Stimulated activated CD4-positive, alpha-beta T cell treated with anti-CD3 and anti-CD28 coated beads, Interleukin-1b, Interleukin-23, amount 100 ng/mL, for 48 hours (primary cell): ENCODE data around the gene SCO2.
A peak's percentile ranks its signal among the peaks of the same experiment; 100 is the strongest.
"Not testable (repeated sequence)": the region's sequence is repeated elsewhere in the genome, so short reads cannot be mapped to it uniquely, and the experiment has no call there.

Experiments used
- DNase-seq: peaks from one replicate; pipeline ENCODE4 v3.0.0-alpha.2; 2020

Gene SCO2

DNA sequence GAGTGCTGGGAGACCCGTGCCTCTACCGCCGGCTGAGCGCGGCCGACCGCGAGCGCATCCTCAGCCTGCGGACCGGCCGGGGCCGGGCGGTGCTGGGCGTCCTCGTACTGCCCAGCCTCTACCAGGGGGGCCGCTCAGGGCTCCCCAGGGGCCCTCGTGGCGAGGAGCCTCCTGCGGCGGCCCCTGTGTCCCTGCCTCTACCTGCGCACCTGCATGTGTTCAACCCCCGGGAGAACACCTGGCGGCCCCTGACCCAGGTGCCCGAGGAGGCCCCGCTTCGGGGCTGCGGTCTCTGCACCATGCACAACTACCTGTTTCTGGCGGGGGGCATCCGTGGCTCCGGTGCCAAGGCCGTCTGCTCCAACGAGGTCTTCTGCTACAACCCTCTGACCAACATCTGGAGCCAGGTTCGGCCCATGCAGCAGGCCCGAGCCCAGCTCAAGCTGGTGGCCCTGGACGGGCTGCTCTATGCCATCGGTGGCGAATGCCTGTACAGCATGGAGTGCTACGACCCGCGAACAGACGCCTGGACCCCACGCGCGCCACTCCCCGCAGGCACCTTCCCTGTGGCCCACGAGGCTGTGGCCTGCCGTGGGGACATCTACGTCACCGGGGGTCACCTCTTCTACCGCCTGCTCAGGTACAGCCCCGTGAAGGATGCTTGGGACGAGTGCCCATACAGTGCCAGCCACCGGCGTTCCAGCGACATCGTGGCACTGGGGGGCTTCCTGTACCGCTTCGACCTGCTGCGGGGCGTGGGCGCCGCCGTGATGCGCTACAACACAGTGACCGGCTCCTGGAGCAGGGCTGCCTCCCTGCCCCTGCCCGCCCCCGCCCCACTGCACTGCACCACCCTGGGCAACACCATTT is 23.8 kb upstream of the SCO2 start:
- no peak for DNase-seq

DNA sequence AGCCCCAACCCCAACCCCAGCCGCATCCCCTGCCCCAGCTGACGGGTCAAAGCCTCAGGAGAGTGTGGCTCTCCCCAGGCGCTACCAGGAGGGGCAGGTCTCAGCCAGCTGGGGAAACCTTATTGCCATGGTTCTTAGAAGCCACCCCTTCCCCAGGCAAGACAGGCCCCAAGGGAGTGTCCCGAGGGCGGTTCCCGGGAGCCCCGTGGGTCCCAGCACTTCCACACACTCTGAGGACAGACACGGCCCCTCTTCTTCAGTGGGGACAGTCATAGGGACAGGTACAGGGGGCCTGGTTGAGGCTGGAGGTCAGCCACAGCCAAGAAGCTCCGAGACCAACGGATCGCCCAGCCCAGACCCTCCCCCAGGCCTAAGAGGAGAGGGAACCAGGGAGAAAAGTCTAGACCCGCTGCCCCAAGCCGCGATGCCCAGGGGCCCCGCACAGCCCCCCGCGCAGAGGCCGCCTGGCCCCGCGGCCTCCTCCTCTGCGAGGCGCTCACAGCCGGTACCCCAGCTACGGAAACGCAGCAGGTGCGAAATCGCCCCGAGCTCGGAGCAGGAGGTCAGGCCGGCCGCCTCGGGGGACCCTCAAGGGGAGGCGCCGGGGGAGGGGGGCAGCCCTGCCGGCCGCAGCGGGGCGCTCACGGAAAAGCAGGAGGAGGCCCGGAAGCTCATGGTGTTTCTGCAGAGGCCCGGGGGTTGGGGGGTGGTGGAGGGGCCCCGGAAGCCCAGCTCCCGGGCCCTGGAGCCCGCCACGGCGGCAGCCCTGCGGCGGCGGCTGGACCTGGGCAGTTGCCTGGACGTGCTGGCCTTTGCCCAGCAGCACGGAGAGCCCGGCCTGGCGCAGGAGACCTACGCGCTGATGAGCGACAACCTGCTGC is 22.9 kb upstream of the SCO2 start:
- DNase-seq = peak; percentile 45

DNA sequence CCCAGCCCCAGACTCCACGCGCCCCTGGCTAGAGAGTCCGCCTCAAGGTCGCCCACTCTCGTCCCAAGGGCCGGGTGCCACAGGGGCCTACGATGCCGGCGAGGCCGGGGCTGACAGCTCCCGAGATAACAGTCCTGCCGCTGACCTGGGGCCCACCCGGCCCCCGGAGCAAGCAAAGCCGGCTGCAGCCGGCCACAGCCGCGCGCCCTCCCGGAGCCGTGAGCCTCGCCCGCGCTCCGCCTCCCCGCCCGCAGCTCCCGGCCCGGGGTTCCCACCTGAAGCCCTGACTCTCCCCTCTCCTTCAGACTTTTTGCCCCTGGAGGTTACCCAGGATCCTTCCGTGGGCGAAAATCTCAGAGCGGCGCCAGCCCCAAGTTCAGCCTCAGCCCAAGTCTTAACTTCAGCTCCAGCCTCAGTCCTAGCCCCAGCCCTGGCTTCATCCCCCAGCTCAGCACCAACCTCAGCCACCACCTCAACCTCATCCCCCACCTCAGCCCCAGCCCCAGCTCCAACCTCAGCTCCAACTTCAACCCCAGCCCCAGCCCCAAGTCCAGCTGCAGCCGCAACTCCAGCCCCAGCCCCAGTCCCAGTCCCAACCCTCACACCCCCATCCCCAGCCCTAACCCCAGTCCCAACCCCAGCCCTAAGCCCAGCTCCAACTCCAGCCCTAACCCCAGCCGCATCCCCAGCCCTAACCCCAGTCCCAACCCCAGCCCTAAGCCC is 22.0 kb upstream of the SCO2 start:
- no peak for DNase-seq

DNA sequence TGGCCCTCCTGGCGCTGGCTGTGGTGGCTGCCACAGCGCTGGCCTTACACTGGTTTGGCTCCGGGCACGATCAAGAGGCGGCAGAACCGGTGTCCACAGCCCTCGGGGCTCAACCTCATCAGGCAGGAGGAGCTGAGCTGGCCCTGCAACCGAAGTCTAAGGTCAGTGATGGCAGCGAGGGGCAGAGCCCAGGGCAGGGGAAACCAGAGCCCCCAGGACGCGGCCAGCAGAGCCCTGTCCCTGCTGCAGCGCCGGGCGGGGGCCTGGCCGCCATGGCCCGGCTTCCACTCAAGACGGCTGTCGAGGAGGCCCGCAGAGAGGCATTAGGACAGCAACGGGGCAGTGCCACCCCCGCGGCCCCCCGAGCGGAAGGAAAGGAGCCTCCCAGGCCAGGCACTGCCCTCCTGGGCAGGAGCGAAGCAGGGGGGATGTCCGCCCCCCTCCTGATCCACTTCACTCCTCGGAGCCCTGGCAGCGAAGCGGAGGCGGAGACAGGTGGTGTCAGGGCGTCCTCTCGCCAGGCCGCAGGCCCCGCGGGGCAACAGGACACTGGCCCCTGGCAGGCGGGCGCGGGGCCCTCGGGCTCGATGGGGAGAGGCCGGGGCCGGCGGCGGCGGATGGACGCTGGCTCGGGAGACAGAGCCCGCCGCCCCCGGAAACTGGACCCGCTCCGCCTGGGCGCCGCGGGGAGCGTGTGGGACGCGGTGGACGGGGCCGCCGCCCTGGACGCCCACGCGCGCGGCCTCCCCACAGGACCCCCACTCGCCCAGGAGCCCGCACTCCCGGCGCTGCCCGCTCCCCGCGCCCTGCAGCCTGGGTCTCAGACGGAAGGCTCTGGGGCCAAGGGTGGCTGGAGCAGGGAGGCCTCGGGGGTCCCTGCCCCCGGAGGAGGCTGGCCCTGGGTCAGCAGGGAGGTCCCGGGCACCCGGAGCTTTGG is 21.2 kb upstream of the SCO2 start:
- no peak for DNase-seq

DNA sequence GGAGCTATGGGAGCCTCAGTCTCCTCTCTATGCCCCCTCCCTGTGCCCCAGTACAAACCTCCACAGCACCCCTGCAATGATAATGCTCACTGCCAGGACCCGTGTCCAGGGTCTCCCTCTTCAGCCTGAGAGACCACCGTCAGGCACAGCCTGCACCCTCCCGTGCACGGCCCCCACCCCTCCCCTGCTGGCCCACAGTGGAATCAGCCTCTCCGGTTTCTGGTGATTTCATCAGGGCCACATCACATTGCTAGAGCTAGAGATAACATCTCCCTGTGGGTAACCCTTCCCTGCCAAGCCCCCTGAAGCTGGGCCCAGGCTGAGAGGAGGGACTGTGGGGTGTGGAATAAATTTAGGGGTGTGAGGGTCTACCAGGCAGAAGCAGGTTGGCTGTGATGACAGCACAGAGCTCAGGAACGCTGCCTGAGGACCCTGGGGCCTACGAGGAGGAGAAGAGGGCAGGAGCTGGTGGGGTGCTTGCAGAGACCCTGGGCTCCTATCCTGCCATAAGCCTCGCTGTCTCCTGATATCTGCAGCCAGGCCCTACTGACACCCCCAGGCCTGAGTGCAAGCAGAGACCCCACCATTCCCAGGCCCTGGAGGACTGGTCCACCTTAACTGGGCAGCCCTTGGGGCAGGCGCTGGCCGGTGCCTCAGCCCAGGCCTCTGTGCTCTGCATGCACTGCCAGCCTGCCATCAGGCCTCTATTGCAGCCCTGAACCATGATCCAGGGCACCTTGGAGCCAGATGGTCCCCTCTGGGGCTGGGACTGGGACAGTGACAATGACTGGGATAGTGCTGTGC is 20.3 kb upstream of the SCO2 start, which contains the start of gene KLHDC7B:
TSS of gene KLHDC7B (plus strand) at position 378 of the 804 bp plus-strand sequence. CDS start at position 723, 345 bp downstream.
- DNase-seq = no peak

DNA sequence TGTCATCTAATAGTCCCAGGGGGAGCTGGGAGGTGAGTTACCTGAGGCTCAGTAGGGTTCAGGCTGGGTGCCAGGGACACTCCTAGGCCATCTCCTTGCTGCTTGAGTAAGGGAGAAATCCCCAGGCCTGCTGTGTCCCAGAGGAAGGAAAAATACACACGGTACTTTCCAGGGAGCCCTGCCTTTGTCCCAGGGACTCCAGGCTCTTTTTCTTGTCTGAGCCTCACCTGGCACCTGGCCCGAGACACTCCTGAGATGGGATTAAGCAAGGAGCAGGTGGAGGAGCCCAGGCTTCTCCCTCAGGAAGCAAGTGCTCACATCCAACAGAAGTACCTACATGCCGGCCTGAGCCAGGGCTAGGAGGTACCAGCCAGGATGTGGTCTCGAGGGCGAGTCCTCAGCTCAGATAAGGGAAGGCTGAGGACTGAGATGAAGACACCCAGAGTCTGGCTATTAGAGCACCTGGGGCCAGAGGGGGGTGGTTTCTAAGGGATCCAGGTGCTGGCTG is 19.4 kb upstream of the SCO2 start:
- DNase-seq = no peak

DNA sequence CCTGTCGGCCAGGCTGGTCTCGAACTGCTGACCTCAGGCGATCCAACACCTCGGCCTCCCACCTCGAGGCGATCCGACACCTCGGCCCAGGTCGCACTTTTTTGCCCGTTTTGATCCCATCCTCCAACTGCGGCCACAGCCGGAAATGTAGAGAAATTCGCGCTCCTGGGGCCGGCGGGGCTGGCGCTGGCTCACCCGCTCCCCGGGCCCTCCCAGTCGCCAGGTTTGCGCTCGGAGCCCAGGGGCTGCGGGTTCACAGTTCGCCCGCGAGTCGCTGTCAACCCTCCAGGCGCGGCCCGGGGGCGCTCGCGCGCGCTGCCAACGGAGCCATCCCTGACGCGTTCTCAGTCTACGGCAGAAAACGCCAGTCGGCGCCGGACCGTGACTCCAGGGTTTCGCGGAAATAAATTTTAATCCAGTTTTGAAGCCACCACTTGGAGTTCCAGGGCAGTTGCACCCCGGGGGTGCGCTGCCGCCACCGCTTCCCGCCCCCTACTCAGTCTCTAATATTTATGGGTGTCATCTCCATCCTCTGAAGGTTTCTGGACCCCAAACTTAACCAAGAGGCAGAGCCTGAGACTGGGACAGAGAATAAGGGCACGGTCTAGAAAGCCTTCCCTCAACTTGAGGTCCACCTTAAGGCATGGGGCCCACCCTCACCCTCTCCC is 18.8 kb upstream of the SCO2 start:
- DNase-seq = peak; percentile 85

DNA sequence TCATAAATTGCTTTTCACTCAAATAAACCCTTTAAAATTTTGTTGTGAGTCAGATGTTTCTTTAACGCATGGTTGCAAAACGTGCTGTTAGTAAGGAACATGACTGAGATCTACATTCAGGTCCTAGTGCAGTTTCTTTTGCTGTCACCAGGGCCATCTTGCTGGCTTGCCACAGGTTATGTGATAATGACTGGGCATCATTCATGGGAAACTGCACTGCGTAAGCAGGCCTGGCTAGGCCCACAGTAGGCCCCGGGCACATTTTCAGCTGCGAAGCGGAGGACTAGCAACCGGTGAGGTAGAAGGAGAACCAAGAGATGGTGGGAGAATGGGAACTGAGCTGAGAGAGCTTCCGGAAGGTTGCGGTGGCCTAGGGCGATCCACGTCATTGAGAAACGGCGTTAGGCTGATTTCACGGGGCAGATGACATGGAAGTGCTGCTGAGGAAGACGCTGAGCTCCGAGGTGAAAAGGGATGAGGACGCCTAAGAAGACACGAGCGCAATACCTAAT is 17.1 kb upstream of the SCO2 start:
- DNase-seq = peak; percentile 81

DNA sequence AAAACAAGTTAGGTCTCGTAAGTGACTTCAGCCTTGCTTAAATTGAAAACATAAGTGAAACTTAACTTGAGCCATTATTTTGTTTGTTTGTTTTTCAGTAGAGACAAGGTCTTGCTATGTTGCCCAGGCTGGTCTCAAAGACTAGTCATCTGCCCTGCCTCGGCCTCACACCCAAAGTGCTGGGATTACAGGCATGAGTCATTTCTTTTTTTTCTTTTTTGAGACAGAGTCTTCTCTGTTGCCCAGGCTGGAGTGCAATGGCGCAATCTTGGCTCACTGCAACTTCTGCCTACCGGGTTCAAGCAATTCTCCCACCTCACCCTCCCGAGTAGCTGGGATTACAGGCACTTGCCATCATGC is 16.2 kb upstream of the SCO2 start:
- peak; percentile 72 for DNase-seq

DNA sequence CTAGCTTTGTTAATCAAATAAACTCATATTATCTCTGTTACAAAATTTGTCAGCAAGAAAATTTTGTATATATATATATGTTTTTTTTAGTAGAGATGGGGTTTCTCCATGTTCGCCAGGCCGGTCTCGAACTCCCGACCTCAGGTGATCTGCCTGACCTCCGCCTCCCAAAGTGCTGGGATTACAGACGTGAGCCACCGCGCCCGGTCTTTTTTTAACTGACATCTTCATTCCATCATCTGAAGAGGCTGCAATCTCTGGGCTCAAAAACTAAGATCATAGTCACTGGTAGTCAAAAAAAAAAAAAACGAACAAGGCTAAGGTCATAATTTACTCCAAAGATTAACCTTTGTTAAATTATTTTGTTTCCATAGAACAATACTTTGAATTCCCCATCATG is 15.0 kb upstream of the SCO2 start:
- DNase-seq = no peak

DNA sequence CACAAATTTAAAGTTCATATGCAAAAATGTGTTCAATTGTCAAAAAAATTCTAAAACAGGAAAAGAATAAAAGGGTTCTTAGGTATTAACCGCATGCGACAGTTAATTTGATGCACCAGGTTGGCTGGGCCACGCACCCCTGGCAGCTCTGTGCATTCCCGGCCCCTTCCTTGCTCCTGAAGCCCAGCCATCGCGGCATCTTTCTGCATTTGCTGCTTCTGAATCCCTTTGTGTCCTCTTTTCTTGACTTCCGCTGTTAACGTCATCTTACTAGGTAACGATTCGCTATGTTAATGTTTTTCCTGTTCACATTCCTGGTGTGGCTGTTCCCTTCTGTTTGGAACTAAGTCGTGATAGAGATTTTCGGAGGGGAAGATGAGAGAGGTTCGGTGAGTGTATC is 12.4 kb upstream of the SCO2 start:
- DNase-seq = no peak

DNA sequence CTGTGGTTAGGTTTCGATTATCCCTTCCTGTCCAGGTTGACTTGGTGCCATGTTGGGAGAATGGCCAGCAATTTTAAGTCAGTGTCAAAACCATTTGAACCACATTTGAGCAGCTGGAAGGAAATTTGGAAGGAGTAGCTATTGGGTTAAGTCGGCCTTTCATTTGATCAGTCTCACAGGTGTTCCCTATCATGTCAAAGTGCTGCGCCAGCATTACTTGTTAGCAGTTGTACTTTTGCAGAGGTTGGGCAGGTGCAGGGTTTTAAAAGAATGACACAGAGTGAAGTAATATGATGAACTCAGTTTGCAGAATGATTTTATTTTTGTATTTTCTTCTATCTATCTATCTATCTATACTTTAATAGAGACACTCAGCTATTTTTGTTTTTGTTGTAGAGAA is 10.8 kb upstream of the SCO2 start:
- DNase-seq = no peak

DNA sequence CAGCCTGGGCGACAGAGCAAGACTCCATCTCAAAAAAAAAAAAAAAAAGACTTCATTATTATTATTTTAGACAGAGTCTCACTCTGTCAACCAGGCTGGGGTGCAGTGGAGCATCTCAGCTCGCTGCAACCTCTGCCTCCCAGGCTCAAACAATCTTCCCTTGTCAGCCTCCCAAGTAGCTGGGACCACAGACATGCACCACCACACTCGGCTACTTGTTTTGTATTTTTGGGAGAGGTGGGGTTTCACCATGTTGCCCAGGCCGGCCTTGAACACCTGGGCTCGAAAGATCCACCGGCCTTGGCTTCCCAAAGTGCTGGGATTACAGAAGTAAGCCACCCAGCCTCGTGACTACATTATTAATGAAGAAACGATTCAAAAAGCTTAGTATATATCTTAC is 9.7 kb upstream of the SCO2 start:
- no peak for DNase-seq

DNA sequence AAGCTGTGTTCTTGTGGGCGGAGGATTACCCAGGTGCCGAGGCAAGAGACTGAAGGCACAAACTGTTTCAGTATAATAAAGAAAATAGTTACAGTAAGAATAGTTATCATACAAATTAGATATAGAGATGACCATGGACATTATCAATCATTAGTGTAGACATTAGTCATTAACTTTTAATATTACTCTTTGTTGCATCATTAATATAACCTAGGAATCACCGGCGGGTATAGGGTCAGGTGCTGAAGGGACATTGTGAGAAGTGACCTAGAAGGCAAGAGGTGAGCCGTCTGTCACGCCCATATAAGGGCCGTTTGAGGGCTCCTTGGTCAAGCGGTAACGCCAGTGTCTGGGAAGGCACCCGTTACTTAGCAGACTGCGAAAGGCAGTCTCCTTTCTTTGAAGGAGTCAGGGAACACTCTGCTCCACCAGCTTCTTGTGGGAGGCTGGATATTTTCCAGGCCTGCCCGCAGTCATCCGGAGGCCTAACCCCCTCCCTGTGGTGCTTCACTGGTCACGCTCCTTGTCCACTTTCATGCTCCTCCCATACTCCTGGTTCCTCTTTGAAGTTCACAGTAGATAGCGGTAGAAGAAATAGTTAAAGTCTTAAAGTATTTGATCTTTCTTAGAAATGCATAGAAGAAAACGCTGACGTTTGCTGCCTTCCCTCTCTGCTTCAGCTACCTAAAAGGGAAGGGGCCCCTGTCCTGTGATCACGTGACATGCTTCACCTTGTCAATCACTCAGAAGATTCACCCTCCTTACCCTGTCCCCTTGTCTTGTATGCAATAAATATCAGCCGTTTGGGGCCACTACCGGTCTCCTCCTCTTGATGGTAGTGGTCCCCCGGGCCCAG is 8.7 kb upstream of the SCO2 start:
- not testable (repeated sequence) for DNase-seq

DNA sequence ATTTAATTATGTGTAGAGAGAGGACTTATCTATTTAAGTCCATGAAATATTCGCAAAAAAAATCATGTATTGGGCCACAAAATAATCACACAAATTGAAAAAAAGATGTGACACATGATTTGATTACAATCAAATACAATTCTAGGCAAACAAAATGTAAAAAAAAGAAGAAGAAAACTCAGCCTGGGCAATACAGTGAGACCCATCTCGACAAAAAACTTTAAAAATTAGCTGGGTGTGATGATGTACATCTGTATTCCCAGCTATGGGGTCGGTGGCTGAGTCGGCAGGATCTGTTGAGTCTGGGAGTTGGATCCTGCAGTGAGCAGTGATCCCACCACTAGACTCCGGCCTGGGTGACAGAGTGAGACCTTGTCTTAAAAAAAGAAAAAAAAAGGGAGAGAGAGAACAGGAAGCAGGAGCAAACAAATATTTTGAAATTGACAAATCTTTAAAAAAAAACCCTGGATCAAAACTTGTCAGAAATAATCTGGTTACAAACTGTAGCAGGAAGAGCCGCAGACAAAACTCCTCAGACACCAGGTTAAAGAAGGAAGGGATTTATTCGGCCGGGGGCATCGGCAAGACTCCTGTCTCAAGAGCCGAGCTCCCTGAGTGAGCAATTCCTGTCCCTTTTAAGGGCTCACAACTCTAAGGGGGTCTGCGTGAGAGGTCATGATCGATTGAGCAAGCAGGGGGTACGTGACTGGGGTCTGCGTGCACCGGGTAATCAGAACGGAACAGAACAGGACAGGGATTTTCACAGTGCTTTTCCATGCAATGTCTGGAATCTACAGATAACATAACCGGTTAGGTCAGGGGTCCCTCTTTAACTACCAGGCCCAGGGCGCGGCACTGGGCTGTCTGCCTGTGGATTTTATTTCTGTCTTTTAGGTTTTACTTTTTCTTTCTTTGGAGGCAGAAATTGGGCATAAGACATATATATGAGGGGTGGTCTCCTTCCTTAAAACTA is 7.7 kb upstream of the SCO2 start:
- DNase-seq = no peak

DNA sequence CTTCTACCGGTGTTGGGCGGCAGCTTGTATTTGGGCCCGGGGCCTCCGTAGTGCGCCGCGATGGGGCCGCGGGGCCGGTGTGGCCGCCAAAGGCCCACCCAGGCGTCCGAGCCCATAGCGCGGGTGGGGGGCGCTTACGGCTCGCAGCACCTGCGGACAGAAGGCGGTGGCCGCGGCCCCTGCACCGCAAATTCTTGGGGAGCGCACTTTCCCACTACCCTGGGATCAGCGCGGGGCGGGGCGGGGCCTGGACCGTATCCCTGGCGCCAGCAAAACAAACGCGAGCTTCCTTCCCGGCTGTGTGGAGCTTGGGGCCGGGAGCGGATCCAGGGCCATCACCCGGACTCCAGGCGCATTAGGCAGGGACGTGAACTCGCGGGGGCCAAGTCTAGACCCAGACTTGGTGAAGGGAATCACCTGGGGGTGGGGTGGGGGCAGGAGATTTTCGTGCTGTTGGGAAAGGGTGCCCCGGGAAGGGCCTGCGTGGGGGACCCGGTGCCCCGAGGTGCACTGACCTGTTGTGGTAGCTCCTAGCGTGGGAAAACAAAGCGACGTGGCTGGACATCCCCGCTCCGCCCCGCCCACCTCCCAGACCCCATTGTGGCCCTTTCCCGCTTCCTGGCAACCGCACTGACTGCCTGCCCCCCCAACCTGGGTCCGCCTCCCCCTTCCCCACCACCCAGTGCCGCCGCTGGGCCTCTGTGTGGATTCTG is 6.7 kb upstream of the SCO2 start:
- DNase-seq = no peak

DNA sequence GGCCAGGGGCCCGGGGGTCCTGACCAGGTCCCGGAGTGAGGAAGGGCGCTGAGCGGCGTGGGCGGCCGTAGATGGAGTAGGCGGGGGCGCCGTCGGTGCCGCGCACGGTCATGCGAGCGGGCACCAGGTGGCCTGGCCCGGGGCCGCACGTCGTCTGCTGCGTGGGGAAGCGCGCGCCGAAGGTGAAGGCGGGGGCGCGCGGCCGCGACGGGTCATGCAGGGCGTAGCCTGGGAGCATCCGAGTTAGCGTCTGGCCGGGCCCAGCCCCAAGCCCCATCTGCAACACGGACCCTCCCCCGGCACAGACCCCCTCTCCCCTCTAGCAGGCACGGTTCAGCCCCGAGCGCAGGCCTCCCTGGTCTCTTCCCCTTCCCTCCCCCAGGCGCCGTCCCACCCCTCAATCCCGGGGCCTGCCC is 6.2 kb upstream of the SCO2 start:
- peak; percentile 75 for DNase-seq
